Right renal cortex interstitium (tissue), 3 donors: ENCODE data around the gene ZGRF1. TPM values are rescaled to one million over a fixed set of nuclear protein-coding genes. Genes with fewer than 3 reads are reported as not detected.
"Not testable (repeated sequence)": the region's sequence is repeated elsewhere in the genome, so short reads cannot be mapped to it uniquely, and the experiment has no call there.

Experiments
- DNase-seq, 3 donors: peaks; one replicate each; pipeline ENCODE4 v3.0.0-alpha.2; 2013; ENCODE audit warnings: low read depth in 3 of 3, low spot score in 2 of 3
- polyA plus RNA-seq, 3 donors: library from polyadenylated mRNA; unstranded; fragments of 120-200 nt; gene quantifications; one replicate each; pipeline ENCODE4 v1.2.1, GENCODE V29; 2013; ENCODE audit not compliant: insufficient read length in 3 of 3

The ZGRF1 gene
- 10 to 100 TPM; 12.4 to 16.6 (median 14.5) TPM for polyA plus RNA-seq

- peak; percentile 99 to 100 (median 99) for DNase-seq
These were observed at the start of gene ZGRF1, which contains the start of gene LARP7 for GRCh38 chr4:112636688-112637551. ZGRF1 (minus strand) TSS chr4:112636909; CDS start chr4:112633176, 3,733 bp downstream. LARP7 (plus strand) TSS chr4:112637143; CDS start chr4:112644670, 7,527 bp downstream.

GRCh38 chr4:112680996-112681395, 44.3 kb upstream of the ZGRF1 start:
- no peak for DNase-seq

- DNase-seq: no peak
These were observed 40.9 kb upstream of the ZGRF1 start for GRCh38 chr4:112677519-112678091.

- no peak for DNase-seq
These were observed 37.7 kb upstream of the ZGRF1 start for GRCh38 chr4:112674376-112674775.

GRCh38 chr4:112673686-112674085, 37.0 kb upstream of the ZGRF1 start:
- no peak for DNase-seq

- no peak for DNase-seq
These were observed 36.4 kb upstream of the ZGRF1 start for GRCh38 chr4:112673076-112673475.

GRCh38 chr4:112668131-112668530, 31.4 kb upstream of the ZGRF1 start:
- no peak for DNase-seq

- DNase-seq: no peak
These were observed 27.9 kb upstream of the ZGRF1 start for GRCh38 chr4:112664611-112665010.

GRCh38 chr4:112656115-112656514, 19.4 kb upstream of the ZGRF1 start:
- DNase-seq: not testable (repeated sequence)

- DNase-seq: no peak
These were observed 18.6 kb upstream of the ZGRF1 start for GRCh38 chr4:112655270-112655669.

GRCh38 chr4:112652216-112652615, 15.5 kb upstream of the ZGRF1 start:
- no peak for DNase-seq

- no peak for DNase-seq
These were observed 14.9 kb upstream of the ZGRF1 start for GRCh38 chr4:112651641-112652040.

- no peak for DNase-seq
These were observed 13.6 kb upstream of the ZGRF1 start for GRCh38 chr4:112650332-112650731.

GRCh38 chr4:112649055-112649408, 12.3 kb upstream of the ZGRF1 start:
- DNase-seq: no peak

GRCh38 chr4:112648263-112649054, 11.8 kb upstream of the ZGRF1 start:
- DNase-seq: no peak

GRCh38 chr4:112647785-112648184, 11.1 kb upstream of the ZGRF1 start:
- DNase-seq: no peak

- DNase-seq: no peak
These were observed 10.2 kb upstream of the ZGRF1 start for GRCh38 chr4:112646632-112647537.

- DNase-seq: no peak
These were observed 9.0 kb upstream of the ZGRF1 start for GRCh38 chr4:112645541-112646329.
